Activated gamma-delta T cell treated with Interleukin-2 at 50 U/mL for 16 hours (primary cell): Measurements from ENCODE around the gene FAM193B.

Experiments used
- DNase-seq: peaks from one replicate; pipeline ENCODE4 v3.0.0-alpha.2; 2020

Gene FAM193B

DNA sequence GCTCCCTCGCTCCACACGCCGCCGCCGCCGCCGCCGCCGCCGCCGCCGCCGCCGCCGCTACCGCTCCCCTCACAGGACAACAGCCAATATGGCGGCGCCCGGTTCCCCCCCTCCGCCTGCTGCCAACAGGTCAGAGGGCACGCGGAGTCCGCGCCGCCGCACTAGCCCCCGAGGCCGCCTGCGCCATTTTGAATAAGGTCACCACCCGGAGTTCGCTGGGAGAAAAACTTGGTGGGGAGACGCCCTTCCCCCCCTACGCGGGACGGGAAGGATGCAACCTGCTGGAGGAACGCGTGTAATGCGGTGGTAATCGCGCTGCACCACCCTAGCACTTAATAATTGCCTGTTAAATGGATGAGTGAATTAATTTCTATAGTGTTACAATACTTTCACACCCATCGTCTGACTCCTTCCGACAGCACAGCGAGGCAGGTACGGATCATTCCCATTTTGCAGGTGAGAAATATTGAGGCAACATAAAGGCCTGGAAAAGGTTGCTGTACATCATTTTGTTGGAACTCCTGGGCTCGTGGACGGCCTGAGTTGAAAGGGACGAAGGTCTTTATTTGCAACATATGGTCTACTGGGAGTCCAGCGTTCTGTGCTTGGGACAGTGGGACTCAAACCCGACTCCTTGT is at the start of gene FAM193B:
TSS of gene FAM193B (minus strand) at position 90 of the 638 bp plus-strand sequence. CDS start 105 bp downstream, outside the sequence.
- DNase-seq: peak; percentile 94

DNA sequence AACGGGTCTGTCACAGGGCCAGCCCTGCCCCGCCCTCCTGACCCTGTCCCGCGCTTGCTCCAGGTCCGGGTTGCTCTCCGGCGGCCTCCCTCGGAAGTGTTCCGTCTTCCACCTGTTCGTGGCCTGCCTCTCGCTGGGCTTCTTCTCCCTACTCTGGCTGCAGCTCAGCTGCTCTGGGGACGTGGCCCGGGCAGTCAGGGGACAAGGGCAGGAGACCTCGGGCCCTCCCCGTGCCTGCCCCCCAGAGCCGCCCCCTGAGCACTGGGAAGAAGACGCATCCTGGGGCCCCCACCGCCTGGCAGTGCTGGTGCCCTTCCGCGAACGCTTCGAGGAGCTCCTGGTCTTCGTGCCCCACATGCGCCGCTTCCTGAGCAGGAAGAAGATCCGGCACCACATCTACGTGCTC is 49.8 kb upstream of the FAM193B start:
- no peak for DNase-seq

DNA sequence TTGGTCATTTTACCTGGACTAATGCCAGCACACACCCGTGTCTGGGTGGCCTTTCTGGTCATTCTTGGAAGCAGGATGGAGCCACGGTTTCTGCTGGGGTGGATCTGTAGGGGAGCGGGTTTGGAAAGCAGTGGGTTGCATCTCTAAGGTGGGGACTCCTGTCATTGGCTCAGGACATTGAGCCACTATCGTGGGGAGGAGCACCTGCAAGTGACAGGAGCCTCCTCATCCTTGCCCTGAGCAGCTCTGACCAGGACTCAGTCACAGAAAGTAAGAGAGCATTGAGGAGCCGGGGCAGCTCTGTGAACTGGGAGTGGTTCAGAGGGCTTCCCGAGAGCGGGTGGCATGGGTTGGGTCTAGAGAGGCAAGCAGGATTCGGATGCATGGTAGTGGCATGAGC is 49.3 kb upstream of the FAM193B start:
- DNase-seq: no peak

DNA sequence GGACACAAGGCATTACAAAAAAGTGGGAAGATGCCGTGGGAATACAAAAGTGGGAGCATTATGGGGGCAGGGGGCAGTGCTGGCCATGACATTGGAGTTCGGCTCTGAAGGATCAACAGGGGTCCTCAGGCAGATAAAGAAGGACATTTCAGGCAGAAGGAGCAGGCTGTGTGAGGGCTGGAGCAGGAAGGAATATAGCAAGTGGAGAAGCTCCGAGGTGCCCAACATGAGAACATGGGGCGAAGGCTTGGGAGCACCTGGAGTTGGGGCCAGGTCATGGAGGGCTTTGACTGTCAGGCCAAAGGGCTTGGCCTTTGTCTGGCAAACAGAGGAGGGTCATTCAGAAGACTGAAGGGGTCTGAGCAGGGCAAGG is 48.1 kb upstream of the FAM193B start:
- DNase-seq: no peak

DNA sequence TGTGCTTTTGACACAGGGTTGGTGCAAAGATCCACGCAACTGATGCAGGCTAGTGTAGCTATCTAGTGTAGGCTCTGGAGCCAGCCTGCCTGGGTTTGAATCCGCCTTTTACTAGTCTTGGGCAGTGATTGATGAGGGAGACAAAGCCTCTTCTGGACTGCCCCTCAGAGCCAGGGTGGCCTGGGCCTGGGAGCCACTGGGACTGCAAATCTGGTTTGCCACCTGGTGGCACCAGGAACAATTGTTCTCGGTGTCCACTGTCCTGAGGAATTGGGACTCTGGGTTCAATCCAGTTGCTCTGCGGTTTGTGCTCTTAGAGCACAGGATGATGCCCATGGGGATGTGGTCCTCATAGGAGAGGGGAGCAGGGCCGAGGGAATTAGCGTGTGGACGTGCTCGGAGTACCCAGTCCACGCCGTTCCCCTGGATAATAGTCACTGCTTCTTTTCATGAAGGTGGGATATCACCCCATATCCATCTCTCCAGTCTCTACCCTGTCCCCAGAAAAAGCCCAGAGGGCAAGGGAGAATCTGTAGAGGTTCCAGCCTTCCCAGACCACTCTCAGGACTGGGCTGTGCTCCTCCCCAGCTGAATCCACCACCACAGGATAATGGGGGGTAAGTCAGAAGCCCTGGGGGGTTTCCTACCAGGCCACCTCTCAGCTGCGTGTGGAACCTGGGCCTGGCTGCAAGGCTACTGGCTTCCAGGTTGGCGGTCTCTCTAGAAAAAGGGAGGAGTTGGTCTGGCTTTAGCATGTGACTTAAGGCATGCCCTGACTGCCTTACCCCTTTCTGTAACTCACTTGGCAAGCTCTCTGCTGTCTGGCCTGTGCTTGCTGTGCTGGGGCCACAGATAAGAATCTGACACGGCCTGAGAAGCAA is 47.5 kb upstream of the FAM193B start:
- no peak for DNase-seq

DNA sequence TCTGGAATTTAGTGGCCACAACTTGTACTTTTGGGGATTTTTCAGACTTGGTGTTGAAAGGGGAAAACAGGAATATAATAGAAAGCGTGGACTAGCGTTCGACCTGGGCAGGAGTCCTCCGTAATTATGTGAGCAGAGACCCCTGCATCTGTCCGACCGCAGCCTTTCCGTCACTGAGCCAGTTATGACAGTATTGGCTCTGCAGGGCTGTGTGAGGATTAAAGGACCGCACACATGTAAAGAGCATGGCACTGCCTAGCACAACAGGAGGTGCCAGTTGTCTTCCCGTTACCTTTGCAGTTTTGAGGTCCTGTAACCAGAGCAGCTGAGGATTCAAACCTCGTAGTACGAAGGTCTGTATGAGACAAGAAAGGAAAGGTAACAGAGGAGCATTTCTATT is 46.8 kb upstream of the FAM193B start:
- DNase-seq: no peak

- DNase-seq: no peak
These were observed 46.2 kb upstream of the FAM193B start for GRCh38 chr5:177600508-177601018.

DNA sequence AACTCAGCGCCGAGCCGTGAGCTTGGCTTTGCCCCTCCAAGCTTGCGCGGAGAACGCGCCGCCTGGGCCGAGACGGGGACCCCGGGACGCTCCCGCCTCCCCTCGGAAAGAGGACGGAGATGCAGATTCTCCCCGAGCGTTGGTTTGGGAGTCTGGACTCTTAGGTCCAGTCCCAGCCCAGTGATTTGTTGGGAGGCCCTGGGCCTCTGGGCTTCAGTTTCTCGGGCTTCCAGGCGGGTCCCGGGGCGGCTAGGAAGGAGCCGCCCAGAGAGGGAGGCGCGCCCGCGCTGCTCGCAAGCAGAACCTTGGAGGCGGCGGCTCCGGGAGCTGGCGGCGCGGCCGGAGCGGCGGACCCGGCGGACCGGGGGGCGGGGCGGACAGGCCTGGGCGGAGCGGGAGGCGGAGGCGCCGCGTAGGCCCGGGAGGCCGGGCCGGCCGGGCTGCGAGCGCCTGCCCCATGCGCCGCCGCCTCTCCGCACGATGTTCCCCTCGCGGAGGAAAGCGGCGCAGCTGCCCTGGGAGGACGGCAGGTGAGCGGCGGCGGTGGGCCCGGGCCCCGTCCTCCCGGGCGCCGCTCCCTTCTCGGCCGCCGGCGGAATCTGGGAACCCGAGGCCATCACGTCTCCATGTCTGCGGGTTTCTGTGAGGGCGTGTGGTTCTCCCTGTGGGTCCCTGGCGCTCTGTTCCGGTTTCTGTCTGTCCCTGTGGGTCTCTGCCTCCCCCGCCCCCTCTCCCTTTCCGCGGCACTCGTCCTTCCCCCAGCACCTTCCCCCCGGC is 45.6 kb upstream of the FAM193B start, which contains the start of gene B4GALT7:
TSS of gene B4GALT7 (plus strand) at position 402 of the 777 bp plus-strand sequence. CDS start at position 481, 79 bp downstream.
- DNase-seq: peak; percentile 83

DNA sequence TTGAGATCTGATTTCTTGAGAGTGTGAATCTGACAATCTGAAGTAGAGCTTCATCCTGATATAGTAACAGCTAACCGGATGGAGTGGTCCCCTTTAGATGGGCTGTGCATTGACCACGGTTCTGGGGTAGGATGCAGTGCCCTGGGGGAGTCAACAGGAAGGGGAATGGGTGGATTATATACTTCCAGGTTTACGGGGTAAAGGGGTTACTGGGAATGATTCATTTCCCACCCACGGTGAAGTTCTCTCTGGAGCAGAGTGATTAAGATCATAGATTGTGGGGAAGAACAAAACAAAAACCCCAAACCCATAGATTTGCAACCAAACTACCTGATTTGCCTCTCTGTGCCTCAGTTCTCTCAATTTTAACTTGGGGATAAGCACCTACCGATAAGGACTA is 44.1 kb upstream of the FAM193B start:
- DNase-seq: no peak

DNA sequence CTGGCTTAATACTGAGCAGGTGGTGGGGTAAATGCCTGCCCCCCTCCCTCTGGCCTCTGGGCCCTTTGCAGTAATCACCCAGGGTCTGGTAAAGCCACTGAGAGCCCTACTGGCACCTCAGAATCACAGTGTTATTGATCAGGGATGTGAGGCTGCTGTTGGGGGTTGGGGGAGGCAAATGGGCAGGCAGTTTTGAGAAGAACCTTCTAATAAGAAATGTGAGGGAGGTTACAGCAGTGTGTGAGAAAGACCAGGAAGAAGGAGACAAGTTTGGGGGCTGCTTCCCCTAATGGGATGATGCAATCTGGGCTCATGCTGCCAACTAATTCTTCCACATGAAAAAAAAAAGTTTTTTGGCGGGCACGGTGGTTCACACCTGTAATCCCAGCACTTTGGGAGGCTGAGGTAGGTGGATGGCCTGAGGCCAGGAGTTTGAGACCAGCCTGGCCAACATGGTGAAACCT is 42.4 kb upstream of the FAM193B start:
- DNase-seq: no peak

GRCh38 chr5:177595991-177596774 is 41.8 kb upstream of the FAM193B start:
- no peak for DNase-seq

DNA sequence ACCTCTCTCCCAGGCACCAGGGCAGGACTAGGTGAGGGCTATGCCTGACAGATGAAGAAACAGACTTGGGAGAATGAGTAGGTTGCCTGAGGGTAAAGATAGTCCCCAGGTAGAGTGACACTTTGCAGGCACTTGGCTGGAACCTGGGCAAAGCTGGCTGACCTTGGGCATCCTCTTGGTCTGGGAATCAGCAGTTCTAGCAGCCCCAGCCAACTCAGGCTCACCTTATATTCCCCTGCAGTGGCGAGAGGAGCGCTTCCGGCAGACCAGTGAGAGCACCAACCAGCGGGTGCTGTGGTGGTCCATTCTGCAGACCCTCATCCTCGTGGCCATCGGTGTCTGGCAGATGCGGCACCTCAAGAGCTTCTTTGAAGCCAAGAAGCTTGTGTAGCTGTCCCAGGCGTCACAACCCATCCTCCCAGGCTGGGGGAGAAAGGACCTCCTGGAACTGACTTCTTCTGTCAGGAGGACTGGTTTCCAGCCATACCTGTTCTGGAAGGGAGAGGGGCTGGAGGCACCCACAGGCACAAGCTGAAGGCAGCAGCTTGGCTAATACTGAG is 40.7 kb upstream of the FAM193B start:
- no peak for DNase-seq

GRCh38 chr5:177594071-177594470 is 39.7 kb upstream of the FAM193B start:
- DNase-seq: no peak

- DNase-seq: no peak
These were observed 39.1 kb upstream of the FAM193B start for GRCh38 chr5:177593511-177593910.

- no peak for DNase-seq
These were observed 38.5 kb upstream of the FAM193B start for GRCh38 chr5:177592905-177593304.

- peak; percentile 84 for DNase-seq
These were observed 37.9 kb upstream of the FAM193B start, which contains the start of gene TMED9 for GRCh38 chr5:177592010-177592834. Gene TMED9 (plus strand): TSS chr5:177592203. CDS start chr5:177592215, 12 bp downstream.

GRCh38 chr5:177591690-177592009 is 37.3 kb upstream of the FAM193B start:
- DNase-seq: no peak

- DNase-seq: no peak
These were observed 36.0 kb upstream of the FAM193B start for GRCh38 chr5:177590406-177590805.

- DNase-seq: no peak
These were observed 34.1 kb upstream of the FAM193B start for GRCh38 chr5:177588413-177588909.

DNA sequence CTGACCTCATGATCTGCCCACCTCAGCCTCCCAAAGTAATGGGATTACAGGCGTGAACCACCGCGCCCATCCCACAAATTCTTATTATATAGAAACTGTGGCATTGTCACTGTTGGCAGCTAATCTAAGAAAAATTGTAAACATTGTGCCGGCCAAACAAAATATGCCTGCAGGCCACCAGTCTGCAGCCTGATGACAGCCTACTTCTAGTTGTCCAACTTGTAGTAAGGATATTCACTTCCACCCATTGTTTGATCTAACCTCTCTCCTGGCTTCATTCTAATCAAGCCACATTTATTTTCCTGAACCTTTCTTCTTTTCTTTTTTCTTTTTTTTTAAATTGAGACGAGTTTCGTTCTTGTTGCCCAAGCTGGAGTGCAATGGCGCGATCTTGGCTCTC is 24.0 kb upstream of the FAM193B start:
- DNase-seq: no peak

DNA sequence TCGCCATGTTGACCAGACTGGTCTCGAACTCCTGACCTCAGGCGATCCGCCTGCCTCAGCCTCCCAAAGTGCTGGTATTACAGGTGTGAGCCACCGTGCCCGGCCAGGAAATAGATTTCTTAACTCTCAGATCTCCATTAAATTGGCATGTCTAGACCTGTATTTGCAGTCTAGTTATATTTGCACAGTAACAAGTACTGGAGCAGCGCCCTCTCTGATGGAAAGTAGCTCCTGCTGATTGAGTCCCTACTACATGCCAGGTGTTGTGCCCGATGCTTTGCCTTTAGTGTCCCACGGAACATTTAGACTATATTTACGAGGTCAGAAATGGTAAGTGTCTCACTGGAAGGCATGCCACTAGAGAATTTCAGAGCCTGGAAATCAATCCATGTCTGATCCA is 21.8 kb upstream of the FAM193B start:
- DNase-seq: no peak
